ENCODE measurements around the gene SLC10A2.
"Not testable (repeated sequence)": the region's sequence is repeated elsewhere in the genome, so short reads cannot be mapped to it uniquely, and the experiment has no call there.

The SLC10A2 gene

DNA sequence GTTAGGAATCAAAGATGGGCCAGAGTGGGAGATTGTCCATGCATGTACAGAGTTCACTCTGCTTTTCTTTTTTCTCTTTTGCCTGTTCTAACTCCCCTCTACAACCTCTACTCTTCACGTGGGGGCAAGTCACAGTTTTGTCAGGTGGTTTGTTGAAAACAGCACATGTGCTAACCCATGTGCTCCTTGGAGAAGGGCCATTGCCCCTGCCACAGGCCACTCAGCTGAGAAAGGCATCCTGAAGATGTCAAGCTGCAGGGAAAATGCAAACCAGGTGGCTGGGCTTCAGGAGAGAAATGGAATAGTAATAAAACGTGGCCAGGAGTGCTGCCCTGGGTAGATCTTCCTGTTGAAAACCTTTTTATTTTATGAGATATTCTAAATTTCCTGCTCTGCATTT is 35.3 kb upstream of the SLC10A2 start:
- TF ChIP-seq POLR2A (IDR thresholded peaks at IDR 0.05; ENCODE audit: extremely low read depth, insufficient read length) (no peak), MYC (IDR thresholded peaks at IDR 0.05; ENCODE audit: low read depth, low read length) (no peak)
- TF ChIP-seq, protein P1, sequence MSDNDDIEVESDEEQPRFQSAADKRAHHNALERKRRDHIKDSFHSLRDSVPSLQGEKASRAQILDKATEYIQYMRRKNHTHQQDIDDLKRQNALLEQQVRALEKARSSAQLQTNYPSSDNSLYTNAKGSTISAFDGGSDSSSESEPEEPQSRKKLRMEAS (IDR thresholded peaks at IDR 0.05; ENCODE audit: low read depth, low read length): no peak
- TF ChIP-seq, protein P2, sequence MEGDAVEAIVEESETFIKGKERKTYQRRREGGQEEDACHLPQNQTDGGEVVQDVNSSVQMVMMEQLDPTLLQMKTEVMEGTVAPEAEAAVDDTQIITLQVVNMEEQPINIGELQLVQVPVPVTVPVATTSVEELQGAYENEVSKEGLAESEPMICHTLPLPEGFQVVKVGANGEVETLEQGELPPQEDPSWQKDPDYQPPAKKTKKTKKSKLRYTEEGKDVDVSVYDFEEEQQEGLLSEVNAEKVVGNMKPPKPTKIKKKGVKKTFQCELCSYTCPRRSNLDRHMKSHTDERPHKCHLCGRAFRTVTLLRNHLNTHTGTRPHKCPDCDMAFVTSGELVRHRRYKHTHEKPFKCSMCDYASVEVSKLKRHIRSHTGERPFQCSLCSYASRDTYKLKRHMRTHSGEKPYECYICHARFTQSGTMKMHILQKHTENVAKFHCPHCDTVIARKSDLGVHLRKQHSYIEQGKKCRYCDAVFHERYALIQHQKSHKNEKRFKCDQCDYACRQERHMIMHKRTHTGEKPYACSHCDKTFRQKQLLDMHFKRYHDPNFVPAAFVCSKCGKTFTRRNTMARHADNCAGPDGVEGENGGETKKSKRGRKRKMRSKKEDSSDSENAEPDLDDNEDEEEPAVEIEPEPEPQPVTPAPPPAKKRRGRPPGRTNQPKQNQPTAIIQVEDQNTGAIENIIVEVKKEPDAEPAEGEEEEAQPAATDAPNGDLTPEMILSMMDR (IDR thresholded peaks at IDR 0.05; ENCODE audit: low read depth, low read length): no peak
- no peak overlapping the region for H3K4me3 ChIP-seq (ENCODE audit: low read depth, low read length)
- DNase-seq (ENCODE audit: low read depth): no peak

DNA sequence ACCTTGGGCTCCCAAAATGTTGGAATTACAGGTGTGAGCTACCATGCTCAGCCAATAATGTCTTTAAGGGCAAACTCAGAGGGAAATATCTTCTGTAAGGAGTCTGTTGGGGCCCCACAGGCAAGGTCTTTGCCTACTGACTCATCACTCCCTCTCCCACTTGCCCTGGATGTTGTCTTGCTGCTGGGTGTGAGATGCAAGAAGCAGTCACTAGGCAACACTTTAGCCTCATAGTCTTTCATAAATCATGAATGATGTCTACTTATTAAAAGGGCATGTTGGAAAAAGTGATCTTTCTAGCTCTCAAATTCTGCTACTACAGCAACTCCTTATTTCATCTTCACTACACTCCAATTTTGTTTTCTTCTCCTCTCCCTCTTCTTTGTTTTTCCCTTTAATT is 34.6 kb upstream of the SLC10A2 start:
- no peak for TF ChIP-seq POLR2A (IDR thresholded peaks at IDR 0.05; ENCODE audit: extremely low read depth, insufficient read length)
- TF ChIP-seq, protein P1 (IDR thresholded peaks at IDR 0.05; ENCODE audit: low read depth, low read length): no peak
- no peak for TF ChIP-seq MYC (IDR thresholded peaks at IDR 0.05; ENCODE audit: low read depth, low read length)

DNA sequence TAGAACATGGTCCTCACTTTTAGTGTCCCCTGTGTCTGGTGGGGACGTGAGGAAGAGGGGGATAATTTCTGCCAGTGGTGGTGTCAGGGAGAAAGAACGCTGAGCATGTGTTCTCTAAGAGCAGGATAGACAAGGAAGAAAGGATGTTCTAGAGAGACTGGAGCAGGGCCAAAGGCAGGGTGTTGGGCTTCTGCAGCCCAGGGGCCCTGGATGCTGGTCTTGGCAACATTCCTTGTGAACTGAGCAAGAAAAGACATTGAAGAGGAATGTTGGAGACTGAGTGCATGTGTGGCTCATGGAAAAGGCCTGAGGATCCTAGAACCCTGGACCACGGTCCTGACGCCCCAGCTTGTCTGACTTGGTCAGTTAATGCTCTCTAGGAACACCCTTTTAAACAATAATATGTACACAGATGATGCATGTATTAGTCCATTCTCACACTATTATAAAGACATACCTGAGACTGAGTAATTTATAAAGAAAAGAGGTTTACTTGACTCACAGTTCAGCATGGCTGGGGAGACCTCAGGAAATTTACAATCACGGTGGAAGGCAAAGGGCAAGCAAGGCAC is 33.6 kb upstream of the SLC10A2 start:
- TF ChIP-seq MYC (IDR thresholded peaks at IDR 0.05; ENCODE audit: low read depth, low read length) (no peak), POLR2A (IDR thresholded peaks at IDR 0.05; ENCODE audit: extremely low read depth, insufficient read length) (no peak)
- TF ChIP-seq, protein P1 (IDR thresholded peaks at IDR 0.05; ENCODE audit: low read depth, low read length): no peak
- TF ChIP-seq, protein P2 (IDR thresholded peaks at IDR 0.05; ENCODE audit: low read depth, low read length): no peak
- H3K4me3 ChIP-seq (ENCODE audit: low read depth, low read length): no peak overlapping the region
- DNase-seq (ENCODE audit: low read depth): no peak

More for the DNA sequence above, 34.6 kb upstream of the SLC10A2 start:
- no peak overlapping the region for H3K4me3 ChIP-seq (ENCODE audit: low read depth, low read length)
- no peak for DNase-seq (ENCODE audit: low read depth)

DNA sequence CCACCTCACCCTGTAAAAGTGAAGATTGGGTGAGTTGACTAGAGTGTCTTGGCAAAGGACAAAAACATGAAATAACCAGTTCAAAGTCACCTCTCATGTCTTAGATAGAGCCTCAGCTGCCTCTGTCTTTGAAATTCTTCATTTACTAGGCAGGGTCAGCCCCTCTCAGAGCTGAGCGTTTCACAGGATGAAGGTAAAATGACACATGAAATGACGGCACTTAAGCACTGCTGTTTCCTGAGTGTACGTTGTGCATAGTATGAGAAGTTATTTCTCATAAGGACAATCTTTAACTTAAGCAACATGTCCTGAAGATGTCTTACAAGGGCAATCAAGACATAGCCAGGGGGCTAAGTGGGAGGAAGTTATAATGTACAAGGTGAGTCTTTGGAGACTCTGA is 32.3 kb upstream of the SLC10A2 start:
- no peak for DNase-seq (ENCODE audit: low read depth)
- TF ChIP-seq MYC (IDR thresholded peaks at IDR 0.05; ENCODE audit: low read depth, low read length): no peak
- TF ChIP-seq POLR2A (IDR thresholded peaks at IDR 0.05; ENCODE audit: extremely low read depth, insufficient read length): no peak
- TF ChIP-seq, protein P1 (IDR thresholded peaks at IDR 0.05; ENCODE audit: low read depth, low read length): no peak
- TF ChIP-seq, protein P2 (IDR thresholded peaks at IDR 0.05; ENCODE audit: low read depth, low read length): no peak
- H3K4me3 ChIP-seq (ENCODE audit: low read depth, low read length): no peak overlapping the region

DNA sequence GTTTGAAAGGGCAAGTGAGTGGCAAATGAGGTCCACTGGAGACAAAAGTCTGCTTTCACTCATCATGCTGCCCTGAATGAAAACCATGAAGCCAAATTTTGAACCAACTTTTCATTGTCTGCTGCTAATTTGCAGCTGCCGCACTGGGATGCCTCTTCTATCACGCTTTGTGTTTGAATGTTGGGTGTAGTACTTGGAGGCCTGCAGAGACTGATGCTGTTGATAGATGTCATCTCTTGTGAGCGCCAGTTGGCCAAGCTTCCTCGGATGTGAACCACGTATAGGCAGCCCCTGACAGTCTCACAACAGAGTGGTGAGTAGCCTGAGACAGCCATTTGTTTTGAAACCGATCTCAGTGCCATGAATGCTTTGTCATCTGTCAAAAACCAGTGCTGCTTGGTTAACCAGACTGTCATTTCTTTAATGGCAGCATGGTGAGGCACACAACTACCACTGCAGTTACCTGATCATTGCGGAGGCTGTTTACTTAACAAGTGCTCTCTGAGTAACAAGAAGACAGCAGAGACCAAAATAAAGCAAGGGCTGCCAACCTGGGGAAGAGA is 31.2 kb upstream of the SLC10A2 start:
- no peak overlapping the region for H3K4me3 ChIP-seq (ENCODE audit: low read depth, low read length)
- TF ChIP-seq, protein P1 (IDR thresholded peaks at IDR 0.05; ENCODE audit: low read depth, low read length): no peak
- TF ChIP-seq MYC (IDR thresholded peaks at IDR 0.05; ENCODE audit: low read depth, low read length) (no peak), POLR2A (IDR thresholded peaks at IDR 0.05; ENCODE audit: extremely low read depth, insufficient read length) (no peak)
- TF ChIP-seq, protein P2 (IDR thresholded peaks at IDR 0.05; ENCODE audit: low read depth, low read length): no peak
- no peak for DNase-seq (ENCODE audit: low read depth)

DNA sequence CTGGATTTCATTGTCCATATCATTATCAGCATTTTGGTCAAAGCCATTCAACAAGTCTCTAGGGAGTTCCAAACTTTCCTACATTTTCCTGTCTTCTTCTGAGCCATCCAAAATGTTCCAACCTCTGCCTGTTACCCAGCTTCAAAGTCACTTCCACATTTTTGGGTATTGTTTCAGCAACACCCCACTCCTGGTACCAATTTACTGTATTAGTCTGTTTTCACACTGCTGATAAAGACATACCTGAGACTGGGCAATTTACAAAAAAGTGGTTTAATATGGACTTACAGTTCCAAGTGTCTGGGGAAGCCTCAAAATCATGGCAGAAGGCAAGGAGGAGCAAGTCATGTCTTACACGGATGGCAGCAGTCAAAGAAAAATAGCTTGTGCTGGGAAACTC is 27.4 kb upstream of the SLC10A2 start:
- not testable (repeated sequence) for H3K4me3 ChIP-seq (ENCODE audit: low read depth, low read length); DNase-seq (ENCODE audit: low read depth)

All from NB4 (cell line).